CD14-positive monocyte (primary cell): Measurements from ENCODE around the gene SLC1A1. TPM values are rescaled to one million over a fixed set of nuclear protein-coding genes. Genes with fewer than 3 reads are reported as not detected.

Source experiments
- DNase-seq, 3 donors: peaks; one replicate each; pipeline ENCODE4 v3.0.0-alpha.2; 2011 to 2022
- H2AFZ ChIP-seq: 2 replicates; pipeline ENCODE4 v1.6.0; 2012; ENCODE audit warnings: mild to moderate bottlenecking, low read depth, low read length, inconsistent platforms; ENCODE audit not compliant: insufficient read depth, poor library complexity, severe bottlenecking
- H3K27ac ChIP-seq, 2 donors: 1 replicate in 1 of 2; 2 replicates in 1 of 2; pipeline ENCODE4 v1.5.1; 2012 to 2013; ENCODE audit warnings: low read length in 2 of 2, control low read depth in 1 of 2, inconsistent platforms in 1 of 2, low read depth in 1 of 2, mild to moderate bottlenecking in 1 of 2
- H3K27me3 ChIP-seq, 2 donors: one replicate each; pipeline versions ENCODE4 v1.6.0 to v1.6.1; 2011 to 2013; ENCODE audit warnings: low read length in 2 of 2; ENCODE audit not compliant: control insufficient read depth in 2 of 2, insufficient read depth in 2 of 2
- H3K36me3 ChIP-seq, 2 donors: replicated peaks in 1 of 2; 1 replicate in 1 of 2; 2 replicates in 1 of 2; pipeline versions ENCODE4 v1.5.1 to v1.6.1; 2012 to 2013; ENCODE audit warnings: low read length in 2 of 2, control low read depth in 1 of 2, inconsistent platforms in 1 of 2, mild to moderate bottlenecking in 1 of 2; ENCODE audit not compliant: insufficient read depth in 2 of 2, control insufficient read depth in 1 of 2
- H3K4me1 ChIP-seq, 2 donors: 1 replicate in 1 of 2; 2 replicates in 1 of 2; pipeline versions ENCODE4 v1.5.1 to v1.6.1; 2012 to 2013; ENCODE audit warnings: low read length in 2 of 2, control low read depth in 1 of 2, inconsistent platforms in 1 of 2, mild to moderate bottlenecking in 1 of 2, moderate library complexity in 1 of 2; ENCODE audit not compliant: insufficient read depth in 2 of 2, control insufficient read depth in 1 of 2
- H3K4me2 ChIP-seq: replicated peaks from 2 replicates; pipeline ENCODE3; 2012; ENCODE audit warnings: low read length, moderate library complexity, mild to moderate bottlenecking; ENCODE audit not compliant: poor library complexity, severe bottlenecking; ENCODE audit errors: extremely low read depth
- H3K4me3 ChIP-seq, 3 experiments: fragments of 200-600 bp in 1 of 3; sonication (generic) in 1 of 3; replicated peaks in 1 of 3; 1 replicate in 2 of 3; 2 replicates in 1 of 3; pipeline ENCODE4 v1.5.1; 2011 to 2013; ENCODE audit warnings: low read length in 3 of 3, mild to moderate bottlenecking in 3 of 3, control low read depth in 2 of 3, low read depth in 2 of 3, inconsistent platforms in 1 of 3, moderate library complexity in 1 of 3
- H3K79me2 ChIP-seq: 2 replicates; pipeline ENCODE4 v1.6.0; 2012; ENCODE audit warnings: mild to moderate bottlenecking, control low read depth, inconsistent platforms, low read length, moderate library complexity; ENCODE audit not compliant: insufficient read depth
- H3K9ac ChIP-seq: 2 replicates; pipeline ENCODE4 v1.6.0; 2017; ENCODE audit warnings: low read length, mild to moderate bottlenecking; ENCODE audit not compliant: insufficient read depth, poor library complexity, severe bottlenecking
- H3K9me3 ChIP-seq, 2 donors: replicated peaks in 1 of 2; 1 replicate in 1 of 2; 2 replicates in 1 of 2; pipeline versions ENCODE4 v1.5.1 to v1.6.1; 2012 to 2013; ENCODE audit warnings: low read length in 2 of 2, control low read depth in 1 of 2; ENCODE audit not compliant: control insufficient read depth in 1 of 2, insufficient read depth in 1 of 2
- H4K20me1 ChIP-seq: 2 replicates; pipeline ENCODE4 v1.6.0; 2012; ENCODE audit warnings: mild to moderate bottlenecking, low read length, control low read depth, moderate library complexity; ENCODE audit not compliant: insufficient read depth
- H3K27ac Mint-ChIP-seq, 7 donors: one replicate each; pipeline ENCODE4 v1.8.0; 2020; ENCODE audit warnings: mild to moderate bottlenecking in 7 of 7, mixed read lengths in 7 of 7, moderate library complexity in 6 of 7, inconsistent platforms in 2 of 7
- H3K27me3 Mint-ChIP-seq, 3 donors: one replicate each; pipeline ENCODE4 v1.8.0; 2021 to 2022; ENCODE audit warnings: low read depth in 3 of 3, mild to moderate bottlenecking in 3 of 3, mixed read lengths in 3 of 3, moderate library complexity in 3 of 3, inconsistent platforms in 1 of 3
- H3K36me3 Mint-ChIP-seq, 2 donors: one replicate each; pipeline ENCODE4 v1.8.0; 2020; ENCODE audit warnings: mixed read lengths in 2 of 2, inconsistent platforms in 1 of 2, mild to moderate bottlenecking in 1 of 2
- H3K4me1 Mint-ChIP-seq: one replicate; pipeline ENCODE4 v1.8.0; 2020; ENCODE audit warnings: mild to moderate bottlenecking, mixed read lengths
- H3K4me3 Mint-ChIP-seq, 2 donors: one replicate each; pipeline ENCODE4 v1.8.0; 2020; ENCODE audit warnings: mild to moderate bottlenecking in 2 of 2, mixed read lengths in 2 of 2, moderate library complexity in 1 of 2
- H3K9me3 Mint-ChIP-seq, 7 donors: one replicate each; pipeline ENCODE4 v1.8.0; 2020 to 2022; ENCODE audit warnings: mixed read lengths in 7 of 7, mild to moderate bottlenecking in 6 of 7, moderate library complexity in 6 of 7, inconsistent platforms in 2 of 7
- WGBS: methylation state at CpG from one replicate; pipeline ENCODE4 v1.1.5; 2013; ENCODE audit warnings: missing lambda C conversion rate; ENCODE audit not compliant: insufficient coverage; 5-methylcytosine and 5-hydroxymethylcytosine counted together
- intact Hi-C, 2 donors: fragments of 100-400 bp; cut with micrococcal nuclease; formaldehyde crosslinking; loops; one replicate each; pipeline versions ENCODE4 v1.15.0 to v1.15.1; 2023
- polyA plus RNA-seq, 3 donors: library from polyadenylated mRNA; depleted of rRNA in 1 of 3; unstranded in 2 of 3; stranded (reverse) in 1 of 3; fragments of 300-500 nt in 2 of 3; fragments of >200 nt in 1 of 3; fragmentation: Illumina TruSeq in 2 of 3; gene quantifications; 1 replicate in 2 of 3; 2 replicates in 1 of 3; pipeline ENCODE4 v1.2.3, GENCODE V29; 2012 to 2021
- TF ChIP-seq, protein P1 (sequence below): fragments of 200-600 bp; IDR thresholded peaks from one replicate; pipeline ENCODE4 v1.8.0; 2022; ENCODE audit warnings: antibody characterized with exemption, mild to moderate bottlenecking

SLC1A1 gene
- polyA plus RNA-seq, 3 donors, result not detected

GRCh38 chr9:4573634-4574389 lies 83.5 kb downstream of the SLC1A1 start:
- Mint-ChIP-seq H3K9me3 (peaks cover 0 to 4% (median 0%) of the 10 kb centered on the region in 7 donors), H3K27me3 (peaks cover 5 to 8% (median 6%) of the 10 kb centered on the region in 3 donors), H3K4me1 (no peaks in the 10 kb centered on the region), H3K36me3 (no peaks in the 10 kb centered on the region), H3K4me3 (no peak overlapping the region), H3K27ac (peak overlapping the region in 1 of 7 donors; percentile 34)
- WGBS, result 100% methylated on average over 1 of the region's 5 CpGs
- Histone ChIP-seq H3K79me2 (no peaks in the 10 kb centered on the region), H3K27ac (no peak overlapping the region), H2AFZ (no peak overlapping the region), H3K4me3 (no peak overlapping the region), H3K9ac (no peak overlapping the region), H3K9me3 (no peaks in the 10 kb centered on the region), H3K4me2 (no peak overlapping the region), H3K4me1 (no peaks in the 10 kb centered on the region), H4K20me1 (no peaks in the 10 kb centered on the region), H3K27me3 (no peaks in the 10 kb centered on the region), H3K36me3 (no peaks in the 10 kb centered on the region)
- intact Hi-C loops, result no loop called here
- TF ChIP-seq, protein P1, sequence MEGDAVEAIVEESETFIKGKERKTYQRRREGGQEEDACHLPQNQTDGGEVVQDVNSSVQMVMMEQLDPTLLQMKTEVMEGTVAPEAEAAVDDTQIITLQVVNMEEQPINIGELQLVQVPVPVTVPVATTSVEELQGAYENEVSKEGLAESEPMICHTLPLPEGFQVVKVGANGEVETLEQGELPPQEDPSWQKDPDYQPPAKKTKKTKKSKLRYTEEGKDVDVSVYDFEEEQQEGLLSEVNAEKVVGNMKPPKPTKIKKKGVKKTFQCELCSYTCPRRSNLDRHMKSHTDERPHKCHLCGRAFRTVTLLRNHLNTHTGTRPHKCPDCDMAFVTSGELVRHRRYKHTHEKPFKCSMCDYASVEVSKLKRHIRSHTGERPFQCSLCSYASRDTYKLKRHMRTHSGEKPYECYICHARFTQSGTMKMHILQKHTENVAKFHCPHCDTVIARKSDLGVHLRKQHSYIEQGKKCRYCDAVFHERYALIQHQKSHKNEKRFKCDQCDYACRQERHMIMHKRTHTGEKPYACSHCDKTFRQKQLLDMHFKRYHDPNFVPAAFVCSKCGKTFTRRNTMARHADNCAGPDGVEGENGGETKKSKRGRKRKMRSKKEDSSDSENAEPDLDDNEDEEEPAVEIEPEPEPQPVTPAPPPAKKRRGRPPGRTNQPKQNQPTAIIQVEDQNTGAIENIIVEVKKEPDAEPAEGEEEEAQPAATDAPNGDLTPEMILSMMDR, result no peak
- DNase-seq, result no peak

DNA sequence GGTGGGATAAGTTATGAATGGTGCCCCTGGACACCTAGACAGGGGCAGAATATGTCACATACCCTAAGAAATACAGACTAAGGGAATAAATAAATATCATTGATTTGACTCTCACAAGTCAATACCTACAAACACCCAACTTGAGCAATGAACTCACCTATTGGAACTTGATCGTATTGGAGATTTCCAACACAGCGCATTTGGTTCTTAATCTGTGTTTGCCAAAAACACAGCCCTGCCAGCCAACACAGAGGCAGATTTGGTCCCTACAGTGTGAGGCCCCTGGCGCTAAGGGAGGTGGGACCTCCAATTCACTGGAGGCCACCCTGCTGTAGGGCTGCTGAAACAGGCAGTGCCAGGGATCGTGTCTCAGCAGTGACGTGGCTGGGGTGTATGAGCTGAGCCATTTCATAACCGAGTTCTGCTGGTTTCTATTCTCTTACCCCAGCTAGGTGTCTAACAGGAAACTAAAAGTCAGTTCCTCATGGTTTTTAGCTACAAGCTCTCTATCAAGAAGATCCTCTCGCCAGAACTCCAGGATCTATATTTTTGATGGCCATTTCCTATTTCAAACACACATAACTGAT lies 84.5 kb downstream of the SLC1A1 start:
- H3K9ac ChIP-seq, result no peak overlapping the region
- peaks cover 5 to 8% (median 6%) of the 10 kb centered on the region in 3 donors for H3K27me3 Mint-ChIP-seq
- H3K27ac ChIP-seq, result no peak overlapping the region
- no peaks in the 10 kb centered on the region for H3K4me1 Mint-ChIP-seq
- H3K27me3 ChIP-seq, result no peaks in the 10 kb centered on the region
- H3K4me1 ChIP-seq, result no peaks in the 10 kb centered on the region
- DNase-seq, result no peak
- H4K20me1 ChIP-seq, result no peaks in the 10 kb centered on the region
- no peaks in the 10 kb centered on the region for H3K9me3 ChIP-seq
- peaks cover 0 to 4% (median 0%) of the 10 kb centered on the region in 7 donors for H3K9me3 Mint-ChIP-seq
- H3K27ac Mint-ChIP-seq, result peak overlapping the region in 1 of 7 donors; percentile 40
- H3K4me2 ChIP-seq, result no peak overlapping the region
- H2AFZ ChIP-seq, result no peak overlapping the region
- no peaks in the 10 kb centered on the region for H3K79me2 ChIP-seq
- intact Hi-C loops, result no loop called here
- no peak overlapping the region for H3K4me3 ChIP-seq
- TF ChIP-seq, protein P1, result no peak
- H3K4me3 Mint-ChIP-seq, result no peak overlapping the region
- WGBS, result 100% methylated on average over 6 of the region's 7 CpGs
- H3K36me3 ChIP-seq, result no peaks in the 10 kb centered on the region
- no peaks in the 10 kb centered on the region for H3K36me3 Mint-ChIP-seq
